BLaER1 (cell line): ENCODE data around the gene LMOD1.
"Not testable (repeated sequence)": the region's sequence is repeated elsewhere in the genome, so short reads cannot be mapped to it uniquely, and the experiment has no call there.

ENCODE experiments used
- H3K27ac ChIP-seq: shearing (Covaris generic); formaldehyde crosslinking; 2 replicates; pipeline ENCODE4 v1.8.1; 2022
- H3K27me3 ChIP-seq: shearing (Covaris generic); formaldehyde crosslinking; 2 replicates; pipeline ENCODE4 v1.8.1; 2022
- H3K36me3 ChIP-seq: shearing (Covaris generic); formaldehyde crosslinking; 2 replicates; pipeline ENCODE4 v1.8.1; 2022
- H3K4me1 ChIP-seq: shearing (Covaris generic); formaldehyde crosslinking; 2 replicates; pipeline ENCODE4 v1.8.1; 2022
- H3K4me2 ChIP-seq: shearing (Covaris generic); formaldehyde crosslinking; 2 replicates; pipeline ENCODE4 v1.8.1; 2022
- H3K4me3 ChIP-seq: shearing (Covaris generic); formaldehyde crosslinking; 2 replicates; pipeline ENCODE4 v1.8.1; 2022
- H3K9ac ChIP-seq: shearing (Covaris generic); formaldehyde crosslinking; 2 replicates; pipeline ENCODE4 v1.8.1; 2022
- H3K9me3 ChIP-seq: shearing (Covaris generic); formaldehyde crosslinking; 2 replicates; pipeline ENCODE4 v1.8.1; 2022
- H4K20me1 ChIP-seq: shearing (Covaris generic); formaldehyde crosslinking; 2 replicates; pipeline ENCODE4 v1.8.1; 2022
- Cebpa-rat ChIP-seq: shearing (Covaris generic); IDR thresholded peaks from 2 replicates; pipeline ENCODE4 v1.8.1; 2022

LMOD1 gene

DNA sequence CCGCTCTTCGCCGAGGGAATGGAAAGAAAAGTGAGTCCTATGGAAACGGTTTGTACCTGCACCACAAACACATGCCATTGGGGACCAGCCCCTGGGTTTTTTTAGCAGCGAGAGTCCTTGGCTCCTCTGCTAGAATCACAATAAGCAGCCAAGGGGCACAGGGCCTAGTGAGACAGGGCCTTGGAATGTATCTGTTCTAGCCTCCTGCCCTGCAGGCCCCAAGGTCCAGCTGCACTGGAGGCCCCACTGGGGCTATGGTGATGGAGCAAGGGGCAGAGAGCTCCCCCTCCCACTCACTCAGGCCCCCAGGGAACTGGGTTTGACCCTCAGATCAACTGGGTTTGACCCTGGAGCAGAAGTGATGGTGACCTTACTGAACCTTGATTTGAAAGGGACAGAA, 43.2 kb downstream of the LMOD1 start:
- Histone ChIP-seq H3K9ac (no peak overlapping the region), H4K20me1 (no peaks in the 10 kb centered on the region), H3K36me3 (no peaks in the 10 kb centered on the region), H3K4me1 (peaks cover 16% of the 10 kb centered on the region), H3K27ac (no peak overlapping the region), H3K4me2 (no peak overlapping the region), H3K9me3 (no peaks in the 10 kb centered on the region), H3K27me3 (no peaks in the 10 kb centered on the region), H3K4me3 (no peak overlapping the region)
- TF ChIP-seq Cebpa-rat, result no peak

GRCh38 chr1:201902198-201902597, 44.1 kb downstream of the LMOD1 start:
- H3K4me3 ChIP-seq, result no peak overlapping the region
- H4K20me1 ChIP-seq, result no peaks in the 10 kb centered on the region
- peaks cover 16% of the 10 kb centered on the region for H3K4me1 ChIP-seq
- no peak overlapping the region for H3K27ac ChIP-seq
- TF ChIP-seq Cebpa-rat, result no peak
- no peaks in the 10 kb centered on the region for H3K36me3 ChIP-seq
- no peak overlapping the region for H3K4me2 ChIP-seq
- H3K9me3 ChIP-seq, result no peaks in the 10 kb centered on the region
- no peaks in the 10 kb centered on the region for H3K27me3 ChIP-seq
- H3K9ac ChIP-seq, result no peak overlapping the region

DNA sequence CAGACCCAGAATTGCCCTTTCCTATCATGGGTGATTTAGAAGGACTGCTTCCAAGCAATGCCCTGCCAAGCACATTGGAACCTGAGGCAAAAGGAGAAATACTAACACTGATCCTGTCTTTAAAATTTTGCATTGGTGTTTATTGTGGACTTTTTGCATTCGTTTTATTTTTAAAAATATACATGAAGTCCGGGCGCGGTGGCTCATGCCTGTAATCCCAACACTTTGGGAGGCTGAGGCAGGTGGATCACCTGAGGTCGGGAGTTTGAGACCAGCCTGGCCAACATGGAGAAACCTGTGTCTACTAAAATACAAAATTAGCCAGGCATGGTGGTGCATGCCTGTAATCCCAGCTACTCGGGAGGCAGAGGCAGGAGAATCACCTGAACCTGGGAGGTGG, 45.3 kb downstream of the LMOD1 start:
- not testable (repeated sequence) for H3K27ac ChIP-seq, H3K4me2 ChIP-seq, H3K36me3 ChIP-seq, H4K20me1 ChIP-seq, H3K9ac ChIP-seq, H3K9me3 ChIP-seq, H3K27me3 ChIP-seq, H3K4me3 ChIP-seq
- H3K4me1 ChIP-seq, result peaks cover 13% of the 10 kb centered on the region

GRCh38 chr1:201900476-201900875, 45.9 kb downstream of the LMOD1 start:
- H3K4me2 ChIP-seq, result no peak overlapping the region
- H3K27me3 ChIP-seq, result no peaks in the 10 kb centered on the region
- no peak for TF ChIP-seq Cebpa-rat
- H3K4me3 ChIP-seq, result no peak overlapping the region
- H4K20me1 ChIP-seq, result no peaks in the 10 kb centered on the region
- H3K4me1 ChIP-seq, result peaks cover 12% of the 10 kb centered on the region
- H3K9me3 ChIP-seq, result no peaks in the 10 kb centered on the region
- no peak overlapping the region for H3K9ac ChIP-seq
- no peaks in the 10 kb centered on the region for H3K36me3 ChIP-seq
- H3K27ac ChIP-seq, result no peak overlapping the region

- Histone ChIP-seq H3K27ac (no peak overlapping the region), H3K9ac (no peak overlapping the region), H3K36me3 (no peaks in the 10 kb centered on the region), H3K4me3 (no peak overlapping the region), H3K9me3 (no peaks in the 10 kb centered on the region), H3K4me2 (no peak overlapping the region), H3K4me1 (peaks cover 10% of the 10 kb centered on the region), H4K20me1 (no peaks in the 10 kb centered on the region), H3K27me3 (no peaks in the 10 kb centered on the region)
- TF ChIP-seq Cebpa-rat, result no peak
These were observed 46.5 kb downstream of the LMOD1 start for GRCh38 chr1:201899683-201900429.

DNA sequence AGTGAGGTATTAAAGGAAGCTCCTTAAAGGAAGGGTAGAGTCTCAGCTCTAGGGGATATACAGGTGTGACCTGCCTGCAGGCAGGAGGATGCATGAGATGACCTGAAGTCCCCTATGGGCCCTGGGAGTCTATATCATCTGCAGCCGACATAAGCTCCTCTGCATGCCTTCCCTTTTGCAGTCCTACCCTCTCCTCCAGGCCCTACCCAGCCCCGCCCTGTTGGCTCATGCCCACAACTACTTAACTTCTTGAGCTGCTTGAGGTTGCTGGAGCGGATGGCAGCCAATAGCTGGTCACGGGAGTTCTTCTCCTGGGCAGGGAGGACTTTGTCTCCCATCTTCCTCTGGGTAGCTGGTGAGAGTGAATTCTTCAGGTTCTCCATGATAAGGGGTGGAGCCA, 47.4 kb downstream of the LMOD1 start:
- no peak for TF ChIP-seq Cebpa-rat
- H4K20me1 ChIP-seq, result no peaks in the 10 kb centered on the region
- H3K4me1 ChIP-seq, result peaks cover 10% of the 10 kb centered on the region
- no peak overlapping the region for H3K4me3 ChIP-seq
- no peaks in the 10 kb centered on the region for H3K36me3 ChIP-seq
- no peaks in the 10 kb centered on the region for H3K27me3 ChIP-seq
- H3K9ac ChIP-seq, result no peak overlapping the region
- H3K9me3 ChIP-seq, result no peaks in the 10 kb centered on the region
- no peak overlapping the region for H3K4me2 ChIP-seq
- H3K27ac ChIP-seq, result no peak overlapping the region

- H3K27ac ChIP-seq, result no peak overlapping the region
- H3K4me2 ChIP-seq, result no peak overlapping the region
- no peaks in the 10 kb centered on the region for H4K20me1 ChIP-seq
- no peak for TF ChIP-seq Cebpa-rat
- no peaks in the 10 kb centered on the region for H3K9me3 ChIP-seq
- no peak overlapping the region for H3K9ac ChIP-seq
- H3K4me3 ChIP-seq, result no peak overlapping the region
- peaks cover 10% of the 10 kb centered on the region for H3K4me1 ChIP-seq
- no peaks in the 10 kb centered on the region for H3K36me3 ChIP-seq
- H3K27me3 ChIP-seq, result no peaks in the 10 kb centered on the region
These were observed 48.0 kb downstream of the LMOD1 start for GRCh38 chr1:201898240-201898894.

DNA sequence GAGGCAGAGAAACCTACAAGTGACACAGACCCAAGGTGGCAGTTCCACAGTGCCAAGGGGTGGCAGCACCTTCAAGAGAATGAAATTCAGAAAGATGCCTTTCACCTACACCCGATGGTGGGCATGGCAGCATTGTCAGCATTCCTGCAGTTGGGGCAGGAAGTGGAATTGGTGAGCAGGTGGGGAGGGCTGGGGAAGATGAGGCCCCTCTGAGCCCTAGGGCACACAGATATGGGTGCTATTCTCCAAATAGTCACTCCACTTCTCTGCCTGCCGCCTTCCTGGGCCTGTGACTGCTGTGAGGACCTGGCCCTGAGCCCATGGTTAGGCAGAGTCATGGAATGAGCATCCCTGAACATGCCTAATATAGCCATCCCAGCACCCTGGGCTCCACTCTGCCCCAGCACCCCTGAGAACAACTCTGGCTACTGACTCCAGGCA, 49.4 kb downstream of the LMOD1 start:
- H3K4me1 ChIP-seq, result peaks cover 10% of the 10 kb centered on the region
- H3K9ac ChIP-seq, result no peak overlapping the region
- H3K27me3 ChIP-seq, result no peaks in the 10 kb centered on the region
- H3K4me3 ChIP-seq, result no peak overlapping the region
- no peak overlapping the region for H3K27ac ChIP-seq
- no peaks in the 10 kb centered on the region for H3K36me3 ChIP-seq
- no peaks in the 10 kb centered on the region for H3K9me3 ChIP-seq
- no peaks in the 10 kb centered on the region for H4K20me1 ChIP-seq
- TF ChIP-seq Cebpa-rat, result no peak
- H3K4me2 ChIP-seq, result no peak overlapping the region

DNA sequence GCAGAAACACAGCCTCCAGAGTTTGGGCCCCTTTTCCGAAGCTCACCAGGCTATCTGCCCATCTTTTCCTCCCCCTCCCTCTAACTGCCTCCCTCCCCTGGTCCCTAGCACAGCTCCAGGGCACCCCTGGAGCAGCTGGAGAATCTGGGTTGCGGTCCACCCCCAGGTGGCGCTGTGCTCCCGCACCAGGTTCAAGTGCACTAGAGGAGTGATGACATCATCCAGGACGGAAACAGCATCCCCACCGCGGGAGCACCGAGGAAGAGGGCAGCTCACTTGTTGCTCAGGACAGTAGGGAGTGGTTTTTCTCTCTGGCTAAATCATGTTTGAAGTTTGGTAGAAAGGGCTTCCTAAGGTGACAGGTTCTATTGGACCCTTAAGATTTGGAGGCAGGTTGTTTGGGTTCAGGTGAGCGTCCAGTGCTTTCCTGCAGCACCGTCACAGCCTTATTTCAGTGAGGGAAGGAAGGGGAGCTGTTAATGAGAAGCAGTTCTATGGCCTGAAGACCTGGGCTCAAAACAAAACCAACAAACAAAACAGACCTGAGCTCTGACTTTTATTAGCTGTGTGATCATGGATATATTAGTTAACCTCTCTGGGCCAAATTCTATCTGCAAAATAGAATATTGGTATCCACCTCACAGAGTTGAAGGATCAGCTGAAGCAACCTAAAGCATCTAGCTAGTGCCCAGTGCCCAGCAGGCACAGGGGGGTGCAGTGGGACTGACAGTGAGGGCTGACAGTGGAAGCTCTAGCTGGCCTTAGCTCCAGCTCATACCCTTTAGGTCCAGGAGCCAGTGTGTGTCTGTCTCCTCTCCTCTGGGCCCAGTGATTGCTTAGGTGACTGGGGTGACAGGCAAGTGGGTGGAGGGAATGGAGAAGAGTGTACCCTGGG, 50.2 kb downstream of the LMOD1 start:
- Histone ChIP-seq H3K27ac (no peak overlapping the region), H3K36me3 (no peaks in the 10 kb centered on the region), H3K9ac (0 out of 2 replicates have a peak overlapping the region, but pooled peaks have one; percentile 24)

More for the DNA sequence above, 50.2 kb downstream of the LMOD1 start:
- Histone ChIP-seq H3K27me3 (no peaks in the 10 kb centered on the region), H4K20me1 (no peaks in the 10 kb centered on the region), H3K4me2 (peak overlapping the region; percentile 56), H3K4me1 (peaks cover 10% of the 10 kb centered on the region), H3K4me3 (no peak overlapping the region), H3K9me3 (no peaks in the 10 kb centered on the region)
- TF ChIP-seq Cebpa-rat, result no peak
